HG03571 (cell line): Measurements from ENCODE around the gene SULF2.

Experiments
- ATAC-seq: cut with Tn5 transposase; IDR thresholded peaks from one replicate; pipeline ENCODE4 v1.9.1; 2021; ENCODE audit not compliant: unreplicated experiment

The SULF2 gene

DNA sequence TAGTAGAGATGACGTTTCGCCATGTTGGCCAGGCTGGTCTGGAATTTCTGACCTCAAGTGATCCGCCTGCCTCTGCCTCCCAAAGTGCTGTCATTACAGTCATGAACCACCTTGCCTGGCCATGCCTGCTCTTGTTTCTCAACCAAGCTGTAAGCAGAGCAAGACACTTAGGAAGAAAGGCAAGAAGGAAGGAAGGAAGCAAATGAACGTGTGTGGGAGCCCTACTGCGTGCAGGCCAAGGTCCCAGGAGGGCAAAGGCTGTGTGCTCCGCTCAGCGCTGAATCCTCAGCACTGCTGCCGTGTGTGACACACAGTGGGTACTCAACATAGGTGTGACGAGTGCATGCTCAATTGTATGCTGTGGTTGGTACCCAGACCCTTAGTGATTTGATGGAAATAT lies 47.4 kb downstream of the SULF2 start:
- ATAC-seq = no peak

GRCh38 chr20:47736570-47737152 lies 48.6 kb downstream of the SULF2 start:
- no peak for ATAC-seq

DNA sequence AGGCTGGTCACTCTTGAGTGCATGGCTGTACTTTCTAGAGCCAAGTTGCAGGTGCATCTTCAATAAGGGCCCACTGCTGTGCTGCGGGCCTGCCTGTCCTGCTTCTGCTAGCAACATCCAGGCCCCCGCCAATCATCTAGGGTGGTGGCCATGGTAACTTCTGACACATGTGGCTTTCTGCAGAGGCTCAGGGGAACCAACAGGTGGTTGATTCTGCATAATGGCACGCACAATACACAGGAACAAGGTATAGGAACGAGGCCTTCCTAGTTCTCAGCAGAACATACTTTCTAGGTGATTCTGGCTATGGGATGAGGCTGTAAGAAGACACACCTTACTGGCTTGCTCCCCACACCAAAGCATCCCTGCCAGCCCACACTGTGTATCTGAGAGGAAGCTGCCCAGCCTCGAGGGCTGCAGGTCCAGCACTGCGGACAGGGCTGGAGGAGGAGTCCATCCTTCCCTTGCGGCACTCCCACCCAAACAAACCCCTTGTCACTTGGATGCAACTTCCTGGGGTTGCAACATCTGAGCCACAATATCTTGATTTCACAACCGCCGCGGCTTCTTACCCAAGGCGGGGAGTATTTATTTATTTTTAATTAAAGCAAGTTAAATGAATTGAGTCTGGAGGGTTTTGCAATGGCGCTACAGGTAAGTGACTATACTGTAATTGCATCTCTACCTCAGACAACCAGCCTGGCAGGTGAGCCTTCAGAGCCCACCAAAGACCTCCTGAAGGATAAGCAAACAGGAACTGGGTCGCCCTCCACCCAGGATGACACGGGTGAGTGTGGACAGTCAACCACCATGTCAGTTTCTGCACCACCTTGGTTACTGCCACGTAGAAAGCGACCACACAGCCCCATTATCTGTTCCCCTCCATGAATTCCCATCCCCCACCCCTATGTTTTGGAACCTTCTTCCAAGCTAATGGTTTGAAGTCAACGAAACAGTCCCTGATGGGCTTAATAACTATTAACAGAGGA lies 49.6 kb downstream of the SULF2 start:
- ATAC-seq = no peak

- ATAC-seq = no peak
These were observed 50.4 kb downstream of the SULF2 start for GRCh38 chr20:47734870-47735269.

DNA sequence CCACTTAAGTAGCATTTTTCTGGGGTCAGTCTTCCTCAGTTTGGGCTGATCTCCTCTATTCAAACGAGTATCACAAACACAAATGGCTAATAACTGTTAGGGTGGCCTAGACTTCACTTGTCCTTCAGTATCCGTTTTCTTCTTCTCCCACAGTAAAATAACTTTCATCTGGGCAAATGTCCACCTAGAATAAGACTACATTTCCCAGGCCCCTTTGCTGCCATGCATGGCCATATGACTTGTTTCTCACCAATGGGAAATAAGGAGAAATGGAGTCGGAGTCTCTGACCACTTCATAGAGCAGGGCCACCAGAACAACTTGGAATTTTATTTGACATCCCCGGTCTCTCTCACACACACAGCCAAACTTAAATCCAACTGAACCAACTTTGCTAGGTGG lies 51.4 kb downstream of the SULF2 start:
- ATAC-seq = no peak

GRCh38 chr20:47730744-47731143 lies 54.5 kb downstream of the SULF2 start:
- no peak for ATAC-seq

DNA sequence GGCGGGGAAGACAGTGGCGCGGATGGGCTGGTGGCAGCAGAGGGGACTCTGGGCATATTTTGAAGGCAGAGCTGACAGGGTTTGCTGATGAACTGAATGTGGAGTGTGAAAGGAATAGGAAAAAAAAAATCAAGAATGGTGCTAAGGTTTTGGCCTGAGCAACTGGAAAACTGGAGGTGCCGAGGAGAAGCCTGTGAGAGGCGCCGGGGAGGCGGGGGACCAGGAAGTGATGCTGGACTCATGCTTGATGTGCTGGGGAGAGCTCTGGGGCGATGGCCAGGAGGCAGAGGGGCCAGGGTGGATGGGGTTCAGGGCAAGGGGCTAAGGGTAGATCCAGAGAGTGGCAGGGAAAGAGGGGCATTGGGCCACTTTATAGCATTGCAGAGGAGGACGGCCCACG lies 55.8 kb downstream of the SULF2 start:
- no peak for ATAC-seq

- no peak for ATAC-seq
These were observed 57.3 kb downstream of the SULF2 start for GRCh38 chr20:47727909-47728361.

GRCh38 chr20:47727170-47727880 lies 58.0 kb downstream of the SULF2 start:
- peak; percentile 79 for ATAC-seq

DNA sequence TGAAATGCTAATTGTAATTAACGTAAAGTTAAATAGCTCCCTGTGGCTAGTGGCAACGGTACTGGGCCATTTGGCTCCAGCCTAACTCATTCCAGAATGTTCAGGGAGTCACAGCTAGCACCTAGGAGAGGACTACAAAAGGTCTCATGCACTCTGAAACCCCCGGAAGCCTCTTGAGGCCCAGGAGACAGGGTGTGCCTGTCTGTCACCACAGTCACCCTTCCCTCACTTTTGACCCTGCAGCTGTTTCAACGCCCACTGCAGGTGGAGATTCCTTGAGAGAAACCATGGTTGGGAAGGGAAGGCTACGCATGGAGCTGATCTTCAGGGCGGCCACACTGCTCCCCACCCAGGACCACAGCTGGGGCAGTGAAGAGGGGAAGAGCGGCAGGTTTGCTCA lies 58.6 kb downstream of the SULF2 start:
- ATAC-seq = no peak

- no peak for ATAC-seq
These were observed 59.9 kb downstream of the SULF2 start for GRCh38 chr20:47725248-47725973.

GRCh38 chr20:47724910-47725247 lies 60.4 kb downstream of the SULF2 start:
- no peak for ATAC-seq

GRCh38 chr20:47724396-47724795 lies 60.9 kb downstream of the SULF2 start:
- no peak for ATAC-seq

- ATAC-seq = no peak
These were observed 62.0 kb downstream of the SULF2 start for GRCh38 chr20:47723322-47723721.

DNA sequence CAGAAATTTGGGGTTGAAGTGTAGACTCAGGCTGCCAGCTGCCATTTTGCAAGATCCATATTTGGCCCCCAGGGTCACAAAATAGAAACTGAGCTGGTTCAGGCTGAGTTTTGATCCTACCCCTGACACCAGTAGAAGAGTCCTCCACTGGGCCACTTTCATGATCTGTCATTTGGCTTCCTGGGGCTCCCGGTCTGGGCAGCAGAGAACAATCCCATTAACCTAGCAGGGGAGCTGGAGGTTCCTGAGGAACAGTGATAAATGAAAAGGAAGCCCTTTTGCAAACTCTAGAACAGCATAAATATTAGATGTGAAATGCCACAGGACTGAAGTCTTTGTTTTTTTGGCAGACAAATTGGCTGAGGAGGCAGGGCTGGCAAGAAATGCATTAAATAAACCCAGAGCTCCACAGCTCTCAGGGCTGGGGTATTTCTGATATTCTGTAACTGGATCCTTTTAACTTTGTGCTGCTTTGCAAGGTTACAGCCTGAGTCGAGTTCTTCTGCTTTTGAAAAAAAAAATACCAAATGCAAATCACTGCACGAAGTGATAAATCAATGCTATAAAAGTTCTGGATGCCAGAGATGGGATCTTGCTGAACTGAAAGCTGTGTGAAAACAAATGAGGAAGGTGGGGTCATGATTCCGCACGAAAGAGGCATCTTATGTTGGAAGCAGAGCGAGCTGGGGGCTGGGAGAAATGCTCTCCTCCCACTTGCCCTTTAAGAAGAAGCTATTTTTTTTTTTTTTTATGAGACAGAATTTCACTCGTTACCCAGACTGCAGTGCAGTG lies 64.4 kb downstream of the SULF2 start:
- ATAC-seq = no peak

GRCh38 chr20:47719625-47720024 lies 65.7 kb downstream of the SULF2 start:
- ATAC-seq = no peak

- no peak for ATAC-seq
These were observed 66.1 kb downstream of the SULF2 start for GRCh38 chr20:47719211-47719610.

- no peak for ATAC-seq
These were observed 66.9 kb downstream of the SULF2 start for GRCh38 chr20:47718398-47718797.

GRCh38 chr20:47717421-47717820 lies 67.9 kb downstream of the SULF2 start:
- no peak for ATAC-seq

- ATAC-seq = no peak
These were observed 71.3 kb downstream of the SULF2 start for GRCh38 chr20:47713878-47714450.
